GM23338 (cell line): ENCODE measurements around the gene TBL1XR1. TPM values are rescaled to one million over a fixed set of nuclear protein-coding genes. Genes with fewer than 3 reads are reported as not detected.

Experiments used
- ATAC-seq: fragments of 200-7000 bp; cut with Tn5 transposase; 3 replicates; pipeline ENCODE4 v1.9.1; 2020
- DNase-seq: peaks from one replicate; pipeline ENCODE4 v3.0.0-alpha.2; 2015; ENCODE audit warnings: low spot score
- H2AFZ ChIP-seq: fragments of 200-600 bp; sonication (generic); 2 replicates; pipeline ENCODE4 v1.8.0; 2016; ENCODE audit warnings: antibody characterized with exemption, mild to moderate bottlenecking, moderate library complexity
- H3F3A ChIP-seq: fragments of 200-600 bp; sonication (generic); replicated peaks from 2 replicates; pipeline ENCODE4 v1.8.0; 2017; ENCODE audit warnings: antibody characterized with exemption, mixed run types, low read depth
- H3K27ac ChIP-seq: fragments of 200-600 bp; sonication (generic); 2 replicates; pipeline ENCODE4 v1.6.1; 2016; ENCODE audit warnings: low read depth
- H3K27me3 ChIP-seq: fragments of 200-600 bp; sonication (generic); 2 replicates; pipeline ENCODE4 v1.8.0; 2016; ENCODE audit warnings: mild to moderate bottlenecking, mixed run types, moderate library complexity; ENCODE audit not compliant: insufficient read depth
- H3K36me3 ChIP-seq: fragments of 200-600 bp; sonication (generic); 2 replicates; pipeline ENCODE4 v1.8.0; 2016; ENCODE audit warnings: mild to moderate bottlenecking; ENCODE audit not compliant: insufficient read depth
- H3K4me1 ChIP-seq: fragments of 200-600 bp; sonication (generic); 2 replicates; pipeline ENCODE4 v1.8.0; 2016; ENCODE audit warnings: mild to moderate bottlenecking, moderate library complexity; ENCODE audit not compliant: insufficient read depth
- H3K4me2 ChIP-seq: fragments of 200-600 bp; sonication (generic); 2 replicates; pipeline ENCODE4 v1.7.1; 2017; ENCODE audit warnings: mixed run types
- H3K4me3 ChIP-seq: fragments of 200-600 bp; sonication (generic); 2 replicates; pipeline ENCODE4 v1.6.1; 2016; ENCODE audit warnings: mixed run types
- H3K79me2 ChIP-seq: fragments of 200-600 bp; sonication (generic); replicated peaks from 2 replicates; pipeline ENCODE4 v1.8.0; 2017; ENCODE audit warnings: mild to moderate bottlenecking; ENCODE audit not compliant: insufficient read depth
- H3K9me2 ChIP-seq: fragments of 200-600 bp; sonication (generic); 2 replicates; pipeline ENCODE4 v1.8.0; 2017; ENCODE audit not compliant: insufficient read depth
- H4K20me1 ChIP-seq: fragments of 200-600 bp; sonication (generic); replicated peaks from 2 replicates; pipeline ENCODE4 v1.8.0; 2017; ENCODE audit warnings: mild to moderate bottlenecking; ENCODE audit not compliant: insufficient read depth
- H3K27ac Mint-ChIP-seq: 2 replicates; pipeline ENCODE4 v1.8.0; 2020; ENCODE audit warnings: inconsistent platforms, mild to moderate bottlenecking, moderate library complexity, mixed read lengths
- H3K27me3 Mint-ChIP-seq: 3 replicates; pipeline ENCODE4 v1.8.0; 2022; ENCODE audit warnings: low read depth, mild to moderate bottlenecking, moderate library complexity, mixed read lengths, inconsistent platforms; ENCODE audit not compliant: insufficient read depth, poor library complexity
- H3K36me3 Mint-ChIP-seq: 3 replicates; pipeline ENCODE4 v1.8.0; 2021; ENCODE audit warnings: low read depth, mild to moderate bottlenecking, inconsistent platforms, moderate library complexity, mixed read lengths
- H3K4me1 Mint-ChIP-seq: 3 replicates; pipeline ENCODE4 v1.8.0; 2020; ENCODE audit warnings: mild to moderate bottlenecking, inconsistent platforms, mixed read lengths
- H3K4me3 Mint-ChIP-seq: 3 replicates; pipeline ENCODE4 v1.8.0; 2021; ENCODE audit warnings: moderate library complexity, mild to moderate bottlenecking, inconsistent platforms, mixed read lengths
- H3K9me3 Mint-ChIP-seq: 3 replicates; pipeline ENCODE4 v1.8.0; 2020; ENCODE audit warnings: moderate library complexity, mild to moderate bottlenecking, inconsistent platforms, mixed read lengths
- CREB1 ChIP-seq: fragments of 250-450 bp; sonication (Bioruptor Pico); IDR thresholded peaks from 2 replicates; pipeline ENCODE4 v1.5.0; 2020; ENCODE audit warnings: low read depth, mild to moderate bottlenecking, moderate library complexity
- EZH2 ChIP-seq: fragments of 200-600 bp; sonication (generic); IDR thresholded peaks from one replicate; pipeline ENCODE4 v1.8.0; 2017; ENCODE audit warnings: antibody characterized with exemption, mild to moderate bottlenecking, low read depth; ENCODE audit not compliant: unreplicated experiment
- POLR2AphosphoS5 ChIP-seq: IDR thresholded peaks from 2 replicates; pipeline ENCODE4 v1.6.1; 2016; ENCODE audit warnings: antibody characterized with exemption, low read depth
- STAT1 ChIP-seq: IDR thresholded peaks from one replicate; pipeline ENCODE4 v1.6.1; 2016; ENCODE audit warnings: antibody characterized with exemption; ENCODE audit not compliant: unreplicated experiment
- ZNF114 ChIP-seq: fragments of 250-450 bp; sonication (Bioruptor Pico); IDR thresholded peaks from 2 replicates; pipeline ENCODE4 v1.5.0; 2020; ENCODE audit warnings: mild to moderate bottlenecking, moderate library complexity
- polyA plus RNA-seq: library from polyadenylated mRNA; unstranded; fragments of >200 nt; fragmentation: Nextera tagmentation; extraction: Ambion mirVana; gene quantifications from 2 replicates; pipeline ENCODE4 v1.2.1, GENCODE V29; 2016
- total RNA-seq: library from RNA; depleted of rRNA; stranded (reverse); fragments of >200 nt; shearing (Covaris generic); gene quantifications from 2 replicates; pipeline ENCODE4 v1.2.3, GENCODE V29; 2014
- TF ChIP-seq, protein P1 (sequence below), 2 experiments: fragments of 200-600 bp in 1 of 2; sonication (generic) in 1 of 2; conservative IDR thresholded peaks; 2 replicates each; pipeline versions ENCODE4 v1.5.1 to v1.6.1; 2016 to 2017; ENCODE audit warnings: antibody characterized with exemption in 2 of 2, low read depth in 2 of 2, mild to moderate bottlenecking in 2 of 2, moderate library complexity in 1 of 2
- TF ChIP-seq, protein P2 (sequence below): IDR thresholded peaks from one replicate; pipeline ENCODE4 v1.6.1; 2018; ENCODE audit warnings: antibody characterized with exemption; ENCODE audit not compliant: unreplicated experiment

The TBL1XR1 gene
- total and polyA plus RNA-seq, 2 experiments from 2014 or later = 49.6 to 122 TPM

DNA sequence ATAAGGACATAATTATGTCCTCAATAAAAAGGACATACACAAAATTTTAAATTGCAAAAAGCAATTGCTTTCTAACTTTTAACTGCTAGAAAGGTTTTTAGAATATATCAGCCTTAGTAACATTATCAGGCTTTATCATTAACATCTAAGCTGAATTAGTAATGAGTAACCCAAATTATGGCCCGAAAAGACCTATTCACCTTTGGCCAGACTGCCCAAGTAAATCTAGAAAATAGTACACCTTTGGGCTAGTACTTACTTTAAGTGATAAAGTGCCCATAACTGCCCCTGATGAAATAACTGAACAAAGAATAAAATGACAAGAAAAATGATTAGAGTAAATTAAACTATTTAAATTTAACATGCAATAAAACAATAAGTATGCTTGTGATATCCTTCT is 117.2 kb downstream of the TBL1XR1 start (continued):
- TF ChIP-seq, protein P1, sequence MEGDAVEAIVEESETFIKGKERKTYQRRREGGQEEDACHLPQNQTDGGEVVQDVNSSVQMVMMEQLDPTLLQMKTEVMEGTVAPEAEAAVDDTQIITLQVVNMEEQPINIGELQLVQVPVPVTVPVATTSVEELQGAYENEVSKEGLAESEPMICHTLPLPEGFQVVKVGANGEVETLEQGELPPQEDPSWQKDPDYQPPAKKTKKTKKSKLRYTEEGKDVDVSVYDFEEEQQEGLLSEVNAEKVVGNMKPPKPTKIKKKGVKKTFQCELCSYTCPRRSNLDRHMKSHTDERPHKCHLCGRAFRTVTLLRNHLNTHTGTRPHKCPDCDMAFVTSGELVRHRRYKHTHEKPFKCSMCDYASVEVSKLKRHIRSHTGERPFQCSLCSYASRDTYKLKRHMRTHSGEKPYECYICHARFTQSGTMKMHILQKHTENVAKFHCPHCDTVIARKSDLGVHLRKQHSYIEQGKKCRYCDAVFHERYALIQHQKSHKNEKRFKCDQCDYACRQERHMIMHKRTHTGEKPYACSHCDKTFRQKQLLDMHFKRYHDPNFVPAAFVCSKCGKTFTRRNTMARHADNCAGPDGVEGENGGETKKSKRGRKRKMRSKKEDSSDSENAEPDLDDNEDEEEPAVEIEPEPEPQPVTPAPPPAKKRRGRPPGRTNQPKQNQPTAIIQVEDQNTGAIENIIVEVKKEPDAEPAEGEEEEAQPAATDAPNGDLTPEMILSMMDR (conservative IDR thresholded peaks at IDR 0.05; ENCODE audit: low read depth in 2 of 2) = no peak

DNA sequence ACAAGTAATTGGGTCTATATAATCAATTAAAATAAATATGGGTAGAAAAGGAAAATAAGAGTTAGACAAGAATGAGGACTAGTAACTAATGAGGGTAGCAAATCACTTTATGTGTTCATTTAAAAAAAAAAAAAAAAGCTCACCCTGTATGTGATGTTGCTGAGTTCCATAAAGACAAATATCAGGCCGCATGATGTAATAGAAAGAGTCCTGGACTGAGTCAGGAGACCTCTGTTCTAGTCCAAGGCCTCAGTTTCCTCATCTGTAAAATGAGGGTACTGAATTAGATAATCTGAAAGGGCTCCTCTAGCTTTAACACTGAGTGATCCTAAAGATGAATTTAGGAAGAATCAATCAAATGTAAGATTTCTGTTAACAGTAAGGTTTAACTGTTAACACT is 117.6 kb downstream of the TBL1XR1 start:
- H3K4me2 ChIP-seq = no peak overlapping the region
- H3K4me3 ChIP-seq = no peak overlapping the region
- no peaks in the 10 kb centered on the region for H3F3A ChIP-seq
- H2AFZ ChIP-seq = no peak overlapping the region
- TF ChIP-seq STAT1 (no peak), POLR2AphosphoS5 (no peak), EZH2 (no peak), ZNF114 (CRISPR knock-in tag) (no peak), CREB1 (CRISPR knock-in tag) (no peak)
- TF ChIP-seq, protein P1 (conservative IDR thresholded peaks at IDR 0.05; ENCODE audit: low read depth in 2 of 2) = no peak
- TF ChIP-seq, protein P2, sequence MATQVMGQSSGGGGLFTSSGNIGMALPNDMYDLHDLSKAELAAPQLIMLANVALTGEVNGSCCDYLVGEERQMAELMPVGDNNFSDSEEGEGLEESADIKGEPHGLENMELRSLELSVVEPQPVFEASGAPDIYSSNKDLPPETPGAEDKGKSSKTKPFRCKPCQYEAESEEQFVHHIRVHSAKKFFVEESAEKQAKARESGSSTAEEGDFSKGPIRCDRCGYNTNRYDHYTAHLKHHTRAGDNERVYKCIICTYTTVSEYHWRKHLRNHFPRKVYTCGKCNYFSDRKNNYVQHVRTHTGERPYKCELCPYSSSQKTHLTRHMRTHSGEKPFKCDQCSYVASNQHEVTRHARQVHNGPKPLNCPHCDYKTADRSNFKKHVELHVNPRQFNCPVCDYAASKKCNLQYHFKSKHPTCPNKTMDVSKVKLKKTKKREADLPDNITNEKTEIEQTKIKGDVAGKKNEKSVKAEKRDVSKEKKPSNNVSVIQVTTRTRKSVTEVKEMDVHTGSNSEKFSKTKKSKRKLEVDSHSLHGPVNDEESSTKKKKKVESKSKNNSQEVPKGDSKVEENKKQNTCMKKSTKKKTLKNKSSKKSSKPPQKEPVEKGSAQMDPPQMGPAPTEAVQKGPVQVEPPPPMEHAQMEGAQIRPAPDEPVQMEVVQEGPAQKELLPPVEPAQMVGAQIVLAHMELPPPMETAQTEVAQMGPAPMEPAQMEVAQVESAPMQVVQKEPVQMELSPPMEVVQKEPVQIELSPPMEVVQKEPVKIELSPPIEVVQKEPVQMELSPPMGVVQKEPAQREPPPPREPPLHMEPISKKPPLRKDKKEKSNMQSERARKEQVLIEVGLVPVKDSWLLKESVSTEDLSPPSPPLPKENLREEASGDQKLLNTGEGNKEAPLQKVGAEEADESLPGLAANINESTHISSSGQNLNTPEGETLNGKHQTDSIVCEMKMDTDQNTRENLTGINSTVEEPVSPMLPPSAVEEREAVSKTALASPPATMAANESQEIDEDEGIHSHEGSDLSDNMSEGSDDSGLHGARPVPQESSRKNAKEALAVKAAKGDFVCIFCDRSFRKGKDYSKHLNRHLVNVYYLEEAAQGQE = no peak
- no peak overlapping the region for H3K27ac Mint-ChIP-seq
- no peak overlapping the region for H3K4me3 Mint-ChIP-seq
- no peak overlapping the region for H3K27ac ChIP-seq
- H3K27me3 ChIP-seq = no peaks in the 10 kb centered on the region
- no peak for ATAC-seq
- peaks cover 2% of the 10 kb centered on the region for H3K27me3 Mint-ChIP-seq
- peaks cover 34% of the 10 kb centered on the region; the same call in 2 of the 3 replicates for H3K36me3 Mint-ChIP-seq
- H4K20me1 ChIP-seq = peaks cover 47% of the 10 kb centered on the region
- peaks cover 30% of the 10 kb centered on the region for H3K4me1 ChIP-seq
- DNase-seq = no peak
- H3K9me3 Mint-ChIP-seq = no peaks in the 10 kb centered on the region
- no peaks in the 10 kb centered on the region for H3K9me2 ChIP-seq
- H3K4me1 Mint-ChIP-seq = peaks cover 27% of the 10 kb centered on the region
- H3K79me2 ChIP-seq = peaks cover 99% of the 10 kb centered on the region
- no peaks in the 10 kb centered on the region for H3K36me3 ChIP-seq
